Uterus (tissue), 2 donors: ENCODE results near the gene OGG1.

Experiments
- CTCF ChIP-seq, 4 experiments: fragments of 200-600 bp in 2 of 4; fragments of 450-650 bp in 2 of 4; sonication (generic) in 2 of 4; IDR thresholded peaks; one replicate each; pipeline ENCODE4 v1.5.1; 2016 to 2019; ENCODE audit warnings: antibody characterized with exemption in 4 of 4, mild to moderate bottlenecking in 2 of 4, moderate library complexity in 1 of 4
- POLR2A ChIP-seq, 2 donors: fragments of 450-650 bp; IDR thresholded peaks; one replicate each; pipeline ENCODE4 v1.6.1; 2016; ENCODE audit warnings: antibody characterized with exemption in 2 of 2, mild to moderate bottlenecking in 1 of 2, moderate library complexity in 1 of 2

- TF ChIP-seq CTCF (IDR thresholded peaks at IDR 0.05) (no peak), POLR2A (IDR thresholded peaks at IDR 0.05) (no peak)
Observed at GRCh38 chr3:9701711-9702110, 48.0 kb upstream of the OGG1 start.
